Neural cell (in vitro differentiated cells): ENCODE results near the gene PRR12.

Source experiments
- CTCF ChIP-seq: fragments of 450-650 bp; IDR thresholded peaks from 2 replicates; pipeline ENCODE4 v1.5.1; 2014; ENCODE audit warnings: antibody characterized with exemption, mild to moderate bottlenecking, moderate library complexity; ENCODE audit not compliant: poor library complexity, severe bottlenecking
- POLR2AphosphoS5 ChIP-seq: IDR thresholded peaks from 2 replicates; pipeline ENCODE4 v1.6.1; 2012
- RAD21 ChIP-seq: fragments of 450-650 bp; conservative IDR thresholded peaks from 2 replicates; pipeline ENCODE4 v1.6.1; 2014; ENCODE audit warnings: antibody characterized with exemption, mild to moderate bottlenecking, moderate library complexity
- SMC3 ChIP-seq: fragments of 450-650 bp; conservative IDR thresholded peaks from 2 replicates; pipeline ENCODE4 v1.6.1; 2014; ENCODE audit warnings: antibody characterized with exemption, mild to moderate bottlenecking, moderate library complexity; ENCODE audit not compliant: poor library complexity

GRCh38 chr19:49651029-49651819, 60.2 kb downstream of the PRR12 start:
- TF ChIP-seq SMC3 (no peak), CTCF (no peak), POLR2AphosphoS5 (no peak), RAD21 (no peak)
